GM12891 (cell line): ENCODE data around the gene MRAP.

Experiments used
- DNase-seq: peaks from one replicate; pipeline ENCODE4 v3.0.0; 2011; ENCODE audit warnings: low spot score; ENCODE audit not compliant: insufficient read length
- FAIRE-seq: peaks from 2 replicates; lab custom pipeline; 2011; peaks lifted over from hg19 to GRCh38; lab: Jason Lieb, UNC
- PAX5 ChIP-seq: IDR thresholded peaks from 2 replicates; pipeline ENCODE4 v1.6.1; 2011; ENCODE audit warnings: low read length, moderate library complexity, mild to moderate bottlenecking; ENCODE audit not compliant: insufficient read depth, severe bottlenecking
- POLR2A ChIP-seq: IDR thresholded peaks from 2 replicates; pipeline ENCODE4 v1.6.1; 2011; ENCODE audit warnings: low read depth, low read length, control low read depth
- POLR2AphosphoS5 ChIP-seq: IDR thresholded peaks from 2 replicates; pipeline ENCODE4 v1.6.1; 2011; ENCODE audit warnings: low read depth, low read length, control low read depth
- POU2F2 ChIP-seq: IDR thresholded peaks from 2 replicates; pipeline ENCODE4 v1.6.1; 2011; ENCODE audit warnings: low read depth, mild to moderate bottlenecking, control low read depth, low read length, moderate library complexity
- SPI1 ChIP-seq: IDR thresholded peaks from 2 replicates; pipeline ENCODE4 v1.6.1; 2011; ENCODE audit warnings: low read depth, low read length, control low read depth
- TAF1 ChIP-seq: IDR thresholded peaks from 2 replicates; pipeline ENCODE4 v1.6.1; 2011; ENCODE audit warnings: low read depth, low read length, control low read depth

The MRAP gene

GRCh38 chr21:32311621-32312020 is 13.0 kb downstream of the MRAP start:
- FAIRE-seq (no peak), DNase-seq (no peak)
- TF ChIP-seq PAX5 (no peak), SPI1 (no peak), TAF1 (no peak), POU2F2 (no peak), POLR2A (no peak), POLR2AphosphoS5 (no peak)

- no peak for FAIRE-seq
- no peak for DNase-seq
- TF ChIP-seq POLR2AphosphoS5, result no peak
Measured at GRCh38 chr21:32312326-32312725, 13.7 kb downstream of the MRAP start.

- TF ChIP-seq POLR2AphosphoS5 (no peak), POU2F2 (no peak), TAF1 (no peak), PAX5 (no peak), SPI1 (no peak), POLR2A (no peak)
- DNase-seq, result no peak
- no peak for FAIRE-seq
Measured at GRCh38 chr21:32312976-32313375, 14.3 kb downstream of the MRAP start.

GRCh38 chr21:32314806-32315205 is 16.2 kb downstream of the MRAP start:
- TF ChIP-seq POU2F2, result no peak
- no peak for TF ChIP-seq TAF1
- no peak for TF ChIP-seq PAX5
- no peak for TF ChIP-seq SPI1
- TF ChIP-seq POLR2AphosphoS5, result no peak
- no peak for TF ChIP-seq POLR2A
- DNase-seq (no peak), FAIRE-seq (no peak)

DNA sequence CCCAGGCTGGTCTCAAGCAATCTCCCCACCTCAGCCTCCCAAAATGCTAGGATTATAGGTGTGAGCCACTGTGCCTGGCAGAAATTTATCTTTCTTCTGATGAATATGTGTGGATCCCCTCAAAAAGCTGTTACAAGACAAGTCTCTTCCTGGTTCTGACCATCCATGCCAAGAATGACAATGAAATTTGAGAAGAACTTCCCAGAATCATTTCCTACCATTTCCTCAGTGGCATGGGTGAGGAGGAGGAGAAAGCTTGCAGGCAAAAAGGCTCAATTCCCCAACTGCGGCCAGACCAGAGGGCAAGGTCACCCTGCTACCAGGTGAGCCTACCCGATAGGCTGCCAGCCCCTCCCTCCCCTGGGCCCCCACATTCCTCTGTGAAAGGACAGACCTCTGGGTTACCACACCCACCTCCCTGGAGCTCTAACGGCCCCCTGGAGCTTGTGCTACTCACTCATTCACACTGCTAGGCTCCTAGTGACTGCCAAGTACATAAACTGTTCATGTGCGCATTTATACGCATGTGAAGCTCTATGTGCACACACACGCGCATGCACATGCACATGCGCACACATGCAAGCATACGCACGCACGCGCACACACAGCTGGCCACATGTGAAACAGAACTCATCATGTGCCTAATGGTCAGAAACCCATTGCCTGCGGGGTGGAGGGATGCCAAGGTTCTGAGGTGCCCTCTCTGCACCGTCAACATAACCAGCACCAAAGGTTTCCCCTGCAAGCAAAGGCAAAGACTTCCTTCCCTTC is 17.0 kb downstream of the MRAP start:
- FAIRE-seq (no peak), DNase-seq (no peak)
- TF ChIP-seq POU2F2, result no peak
- TF ChIP-seq POLR2AphosphoS5, result no peak
- no peak for TF ChIP-seq POLR2A
- TF ChIP-seq SPI1, result no peak
- no peak for TF ChIP-seq TAF1
- TF ChIP-seq PAX5, result no peak

GRCh38 chr21:32316361-32317215 is 17.9 kb downstream of the MRAP start:
- no peak for FAIRE-seq
- no peak for DNase-seq

GRCh38 chr21:32317726-32318125 is 19.1 kb downstream of the MRAP start:
- FAIRE-seq (no peak), DNase-seq (no peak)
- no peak for TF ChIP-seq TAF1
- no peak for TF ChIP-seq POU2F2
- TF ChIP-seq POLR2A, result no peak
- no peak for TF ChIP-seq SPI1
- no peak for TF ChIP-seq PAX5

More at GRCh38 chr21:32316361-32317215, 17.9 kb downstream of the MRAP start:
- TF ChIP-seq POLR2AphosphoS5 (no peak), POLR2A (no peak), SPI1 (no peak), TAF1 (no peak), PAX5 (no peak), POU2F2 (no peak)

DNA sequence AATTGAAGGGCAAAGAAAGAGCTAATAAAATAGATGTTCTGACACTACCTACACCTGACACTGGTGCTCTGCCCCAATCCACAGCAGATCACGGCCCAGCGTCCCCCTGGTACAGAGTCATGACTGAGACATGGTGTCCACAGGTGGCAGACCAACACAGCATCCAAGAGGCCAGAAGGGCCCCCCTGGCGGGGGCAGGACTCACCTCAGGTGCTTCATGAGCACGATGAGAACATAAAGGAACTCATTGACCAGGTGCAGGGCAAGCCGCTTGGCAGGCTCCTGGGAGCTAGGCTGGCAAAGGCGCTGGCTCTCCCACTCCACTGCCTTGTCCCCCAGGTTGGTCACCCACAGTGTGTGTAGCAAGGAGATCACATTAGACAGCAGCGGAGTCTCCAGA is 20.4 kb downstream of the MRAP start:
- TF ChIP-seq PAX5 (no peak), POU2F2 (no peak), SPI1 (no peak), POLR2AphosphoS5 (no peak), POLR2A (no peak), TAF1 (no peak)
- FAIRE-seq (no peak), DNase-seq (no peak)

- DNase-seq (no peak), FAIRE-seq (no peak)
- TF ChIP-seq POLR2AphosphoS5, result no peak
- no peak for TF ChIP-seq SPI1
- TF ChIP-seq PAX5, result no peak
- no peak for TF ChIP-seq TAF1
- no peak for TF ChIP-seq POU2F2
- no peak for TF ChIP-seq POLR2A
Measured at GRCh38 chr21:32320059-32320458, 21.4 kb downstream of the MRAP start.
